ENCODE data around the gene PXN. TPM values are rescaled to one million over a fixed set of nuclear protein-coding genes. Genes with fewer than 3 reads are reported as not detected.
A peak's percentile ranks its signal among the peaks of the same experiment; 100 is the strongest.

PXN gene
- total RNA-seq, 1 donor from 2014 or later = 60.7 TPM

- Mint-ChIP-seq H3K9me3 (no peaks in the 10 kb centered on the region), H3K36me3 (peaks cover 42% of the 10 kb centered on the region), H3K4me3 (no peak overlapping the region), H3K27me3 (no peaks in the 10 kb centered on the region), H3K4me1 (ENCODE audit: unreplicated experiment) (peaks cover under 1% of the 10 kb centered on the region), H3K27ac (no peak overlapping the region)
- DNase-seq (ENCODE audit: extremely low spot score, unreplicated experiment) = no peak
- TF ChIP-seq CTCF (conservative IDR thresholded peaks at IDR 0.05) = no peak
Observed at GRCh38 chr12:120186654-120187053, 78.9 kb downstream of the PXN start.

GRCh38 chr12:120183211-120183631 is 82.3 kb downstream of the PXN start:
- TF ChIP-seq CTCF (conservative IDR thresholded peaks at IDR 0.05) = no peak

GRCh38 chr12:120181991-120182631 is 83.4 kb downstream of the PXN start:
- Mint-ChIP-seq H3K4me3 (no peak overlapping the region), H3K27me3 (no peaks in the 10 kb centered on the region), H3K27ac (peak overlapping the region; percentile 73), H3K36me3 (peaks cover 43% of the 10 kb centered on the region), H3K4me1 (ENCODE audit: unreplicated experiment) (no peaks in the 10 kb centered on the region), H3K9me3 (no peaks in the 10 kb centered on the region)
- DNase-seq (ENCODE audit: extremely low spot score, unreplicated experiment) = no peak
- TF ChIP-seq CTCF (conservative IDR thresholded peaks at IDR 0.05) = peak; percentile 29

More at GRCh38 chr12:120183211-120183631, 82.3 kb downstream of the PXN start:
- Mint-ChIP-seq H3K27ac (peak overlapping the region; percentile 73), H3K4me3 (no peak overlapping the region), H3K36me3 (peaks cover 39% of the 10 kb centered on the region), H3K9me3 (no peaks in the 10 kb centered on the region), H3K27me3 (no peaks in the 10 kb centered on the region), H3K4me1 (ENCODE audit: unreplicated experiment) (no peaks in the 10 kb centered on the region)
- no peak for DNase-seq (ENCODE audit: extremely low spot score, unreplicated experiment)

DNA sequence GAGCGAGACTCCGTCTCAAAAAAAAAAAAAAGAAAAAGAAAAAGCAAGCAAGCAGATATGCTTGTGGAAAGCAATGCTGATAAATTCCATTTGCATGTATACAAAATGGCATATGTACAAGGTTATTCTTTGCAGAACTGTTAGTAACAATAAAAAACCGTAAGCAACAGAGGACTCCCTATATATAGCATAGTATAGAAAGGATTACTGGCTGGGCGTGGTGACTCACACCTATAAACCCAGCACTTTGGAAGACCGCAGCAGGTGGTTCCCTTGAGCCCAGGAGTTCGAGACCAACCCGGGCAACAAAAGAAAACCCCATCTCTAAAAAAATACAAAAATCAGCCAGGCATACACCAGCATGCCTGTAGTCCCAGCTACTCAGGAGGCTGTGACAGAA is 84.6 kb downstream of the PXN start:
- H3K4me3 Mint-ChIP-seq = no peak overlapping the region
- TF ChIP-seq CTCF (conservative IDR thresholded peaks at IDR 0.05) = no peak
- H3K9me3 Mint-ChIP-seq = no peaks in the 10 kb centered on the region
- no peak overlapping the region for H3K27ac Mint-ChIP-seq
- DNase-seq (ENCODE audit: extremely low spot score, unreplicated experiment) = no peak
- peaks cover 36% of the 10 kb centered on the region for H3K36me3 Mint-ChIP-seq
- no peaks in the 10 kb centered on the region for H3K27me3 Mint-ChIP-seq
- H3K4me1 Mint-ChIP-seq (ENCODE audit: unreplicated experiment) = no peaks in the 10 kb centered on the region

GRCh38 chr12:120175537-120175936 is 90.0 kb downstream of the PXN start:
- peaks cover 26% of the 10 kb centered on the region for H3K36me3 Mint-ChIP-seq
- H3K27ac Mint-ChIP-seq = no peak overlapping the region
- DNase-seq (ENCODE audit: extremely low spot score, unreplicated experiment) = no peak
- H3K4me3 Mint-ChIP-seq = no peak overlapping the region
- H3K9me3 Mint-ChIP-seq = no peaks in the 10 kb centered on the region
- no peaks in the 10 kb centered on the region for H3K4me1 Mint-ChIP-seq (ENCODE audit: unreplicated experiment)
- H3K27me3 Mint-ChIP-seq = no peaks in the 10 kb centered on the region
- TF ChIP-seq CTCF (conservative IDR thresholded peaks at IDR 0.05) = no peak
